Amniotic epithelial cell (primary cell): ENCODE results near the gene HINT3.

ENCODE experiments used
- DNase-seq: peaks from one replicate; pipeline ENCODE4 v3.0.0-alpha.2; 2010; ENCODE audit warnings: low read depth

Gene HINT3

DNA sequence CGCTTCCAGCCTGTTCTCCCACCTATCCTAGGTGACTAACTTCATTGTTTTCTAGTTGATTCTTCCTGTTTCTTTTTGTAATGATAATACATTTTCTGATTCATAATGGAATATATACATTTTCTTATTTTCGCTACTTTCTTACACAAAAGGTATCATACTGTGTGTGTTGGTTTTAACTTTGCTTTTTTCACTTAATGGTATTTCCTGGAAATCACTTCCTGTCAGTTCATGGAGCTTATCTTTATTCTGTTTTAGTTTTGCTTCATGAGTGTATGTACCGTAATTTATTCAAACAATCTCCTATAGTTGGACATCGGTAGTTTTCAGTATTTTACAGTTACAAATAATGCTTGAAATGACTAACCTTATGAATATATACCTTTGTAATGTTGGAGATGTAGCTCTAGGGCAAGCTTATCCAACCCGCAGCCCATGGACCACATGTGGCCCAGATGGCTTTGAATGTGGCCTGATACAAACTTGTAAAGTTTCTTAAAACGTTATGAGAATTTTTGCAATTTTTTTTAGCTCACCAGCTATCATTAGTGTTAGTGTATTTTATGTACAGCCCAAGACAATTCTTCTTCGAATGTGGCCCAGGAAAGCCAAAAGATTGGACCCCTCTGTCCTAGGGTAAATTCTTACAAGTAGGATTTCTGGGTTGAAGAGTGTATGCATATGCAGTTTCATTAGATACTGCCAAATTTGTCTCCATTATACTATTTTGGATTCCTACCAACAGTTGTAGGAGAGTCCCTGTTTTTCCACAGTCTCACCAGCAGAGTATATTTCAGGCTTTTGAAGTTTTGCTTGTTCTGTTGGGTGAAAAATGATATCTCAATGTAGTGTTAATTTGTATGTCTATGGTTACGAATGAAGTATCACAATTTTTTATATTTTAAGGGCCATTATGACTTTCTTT lies 46.4 kb downstream of the HINT3 start:
- DNase-seq: no peak

DNA sequence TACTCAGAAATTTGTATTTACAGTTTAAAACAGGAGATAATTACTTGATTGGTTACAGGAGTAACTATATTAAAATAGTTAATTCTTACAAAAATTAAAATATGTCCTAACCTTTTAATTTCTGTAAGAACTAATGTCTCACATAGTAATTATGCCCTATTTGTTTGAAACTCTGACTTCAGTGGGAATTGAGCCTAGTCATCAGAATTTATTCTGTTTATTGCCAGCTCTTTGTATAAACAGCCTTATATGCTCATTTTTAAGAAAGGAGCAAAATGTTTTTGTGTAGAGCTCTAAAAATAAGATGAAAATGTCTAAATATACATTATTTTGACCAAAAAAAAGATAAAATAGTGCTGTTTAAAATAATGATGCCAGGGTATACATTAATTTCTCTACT lies 51.2 kb downstream of the HINT3 start:
- no peak for DNase-seq

DNA sequence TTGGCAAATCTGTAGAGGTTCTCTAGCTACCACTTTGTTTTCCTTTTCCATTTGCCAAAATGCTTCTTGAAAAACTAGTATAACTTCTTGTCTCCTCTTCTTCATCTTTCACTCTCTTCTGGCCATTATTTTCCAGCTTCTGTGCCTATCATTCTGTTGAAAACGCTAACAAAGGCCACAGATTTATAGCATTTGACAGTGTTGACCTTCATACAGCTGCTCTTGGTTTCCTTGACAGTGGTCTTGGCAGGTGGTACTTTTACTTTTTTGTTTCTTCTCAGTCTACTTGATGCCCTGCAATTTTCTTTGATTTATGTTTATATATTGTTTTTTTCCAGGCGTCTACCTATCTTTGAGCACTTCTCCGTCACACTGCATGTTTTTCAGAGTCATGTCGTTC lies 53.5 kb downstream of the HINT3 start:
- DNase-seq: no peak

DNA sequence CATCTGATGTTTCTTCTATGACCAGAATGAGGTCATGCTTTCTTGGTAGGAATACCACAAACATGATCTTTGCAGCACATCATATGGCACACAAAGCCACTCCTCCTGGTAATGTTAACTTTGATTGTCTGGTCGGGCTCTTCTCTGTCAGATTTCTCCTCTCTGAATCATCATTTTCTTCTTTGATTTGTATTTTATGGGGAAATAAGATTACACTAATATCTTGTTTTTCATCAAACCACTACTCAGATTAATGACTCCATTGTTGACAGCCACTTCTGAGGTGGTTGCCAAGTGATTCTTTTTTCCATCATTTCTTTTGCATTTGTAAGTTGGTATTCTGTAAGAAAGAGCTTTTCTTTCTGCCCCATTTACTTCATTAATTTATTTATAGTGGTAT lies 59.3 kb downstream of the HINT3 start:
- DNase-seq: peak; percentile 69

DNA sequence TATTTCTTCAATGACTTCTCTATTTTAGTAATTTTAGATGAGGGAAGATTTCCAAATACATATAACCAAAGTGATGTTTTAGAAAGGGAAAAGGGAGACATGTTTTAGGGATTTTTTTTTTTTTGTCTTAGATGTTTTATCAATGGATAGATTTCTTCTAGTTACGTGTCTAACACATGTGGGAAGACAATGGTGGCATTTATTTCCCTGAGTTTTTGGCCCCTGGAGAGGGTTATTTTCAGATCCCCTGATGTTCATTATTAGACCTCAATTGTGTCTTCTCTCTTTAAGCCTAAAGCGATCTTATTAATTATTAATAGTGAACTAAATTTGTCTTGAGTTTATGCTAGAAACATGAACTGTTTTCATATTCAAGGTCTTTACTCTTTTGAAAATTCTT lies 60.0 kb downstream of the HINT3 start:
- no peak for DNase-seq

DNA sequence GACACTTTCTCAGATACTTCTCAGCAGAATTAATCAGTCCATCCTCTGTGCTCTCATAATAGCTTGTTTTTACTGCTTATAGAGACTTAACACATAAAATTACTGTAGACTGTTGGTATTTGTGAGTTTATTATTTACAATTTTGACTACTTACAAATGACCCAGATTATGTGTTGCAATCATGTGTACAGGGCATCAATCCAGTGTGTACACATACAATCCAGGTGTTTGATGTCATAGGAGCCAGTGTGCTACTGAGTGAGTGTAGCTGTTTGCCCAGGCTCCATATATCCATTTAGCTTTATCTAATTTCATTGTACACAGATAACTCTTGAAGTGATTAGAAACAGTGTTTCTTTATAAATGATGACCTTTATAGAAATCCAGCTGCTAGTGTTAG lies 61.1 kb downstream of the HINT3 start:
- DNase-seq: peak; percentile 15

DNA sequence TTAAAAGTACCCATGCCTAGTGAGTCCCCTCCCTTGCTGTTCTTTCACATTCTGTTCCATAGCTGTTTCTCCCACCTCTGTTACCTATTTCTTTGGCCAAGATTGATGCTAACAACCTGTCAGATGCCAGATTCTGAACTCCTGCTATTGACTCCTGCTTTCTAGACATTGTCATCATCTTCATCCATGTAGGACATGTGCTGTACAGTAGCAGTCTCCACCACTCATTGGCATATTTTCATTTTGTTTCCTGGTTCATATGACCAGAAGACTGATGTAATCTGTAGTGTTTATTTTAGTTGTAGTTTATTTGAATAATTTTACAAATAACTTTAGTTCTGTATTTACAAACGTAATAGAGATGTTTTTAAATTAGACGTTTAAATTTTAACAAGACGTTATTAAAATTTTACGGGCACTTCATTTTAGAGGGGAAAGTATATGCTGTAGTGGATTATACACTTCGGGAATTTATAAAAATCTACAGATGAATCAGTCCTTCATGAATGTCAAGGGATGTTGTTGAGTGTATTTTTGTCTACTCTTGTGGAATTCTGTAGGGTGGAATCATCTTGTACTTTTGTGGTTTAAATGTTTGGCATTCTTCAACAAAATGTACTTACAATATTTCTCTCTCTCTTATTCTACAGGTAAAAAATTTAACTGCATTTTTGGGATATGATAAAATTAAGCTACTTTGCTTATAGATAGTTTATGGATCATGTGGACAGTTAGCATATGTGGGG lies 63.9 kb downstream of the HINT3 start:
- peak; percentile 42 for DNase-seq

DNA sequence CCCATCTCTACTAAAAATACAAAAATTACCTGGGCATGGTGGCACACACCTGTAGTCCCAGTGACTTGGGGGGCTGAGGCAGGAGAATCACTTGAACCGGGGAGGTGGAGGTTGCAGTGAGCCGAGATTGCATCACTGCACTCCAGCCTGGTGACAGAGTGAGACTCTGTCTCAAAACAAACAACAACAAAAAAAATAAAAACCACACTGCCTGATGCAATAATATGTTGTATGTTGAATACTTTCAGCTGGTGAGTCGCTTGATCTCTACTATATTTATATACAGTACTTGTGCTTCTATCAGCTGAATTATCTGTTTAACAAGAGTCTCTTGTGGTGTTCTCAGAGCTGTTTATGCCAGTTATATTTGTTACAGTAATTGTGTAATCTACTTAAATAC lies 66.9 kb downstream of the HINT3 start:
- DNase-seq: peak; percentile 41

DNA sequence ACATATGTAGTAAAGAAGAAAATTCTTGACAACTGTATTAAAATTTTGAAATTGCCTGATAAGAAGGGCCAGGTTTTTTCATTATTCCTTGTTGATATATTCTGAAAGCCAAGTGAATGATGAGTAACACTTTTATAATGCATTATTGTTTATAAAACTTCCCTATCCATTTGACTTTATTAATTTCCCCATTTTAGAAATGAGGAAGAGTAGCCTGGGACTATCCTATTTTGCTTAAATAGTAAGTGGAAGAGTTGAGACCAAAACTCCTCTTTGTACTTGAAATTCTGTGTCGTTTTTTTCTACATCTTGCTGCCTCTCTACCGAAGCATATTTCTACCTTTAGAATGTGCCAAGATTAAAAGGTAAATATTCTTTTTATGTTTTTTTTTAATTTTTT lies 69.4 kb downstream of the HINT3 start:
- DNase-seq: no peak

DNA sequence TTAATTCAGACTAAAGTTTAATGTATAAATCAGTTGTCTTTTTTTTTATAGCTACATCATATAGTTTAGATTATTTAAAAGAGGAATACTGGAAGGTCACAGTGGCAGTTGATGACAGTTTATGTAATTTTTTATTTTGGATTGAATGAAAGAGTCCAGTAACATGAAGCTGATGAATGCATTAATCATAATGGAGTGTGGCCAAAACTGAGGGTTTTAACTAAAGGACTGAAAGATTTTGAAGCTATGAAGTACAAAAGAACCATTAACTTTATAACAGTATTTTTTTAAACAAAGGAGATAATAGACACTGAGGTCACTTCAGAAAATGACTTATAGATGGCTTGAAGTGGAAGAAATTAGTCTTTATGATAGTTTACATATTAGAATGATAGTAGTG lies 71.0 kb downstream of the HINT3 start:
- no peak for DNase-seq
